Activated T-cell treated with anti-CD3 and anti-CD28 coated beads, Interleukin-2, amount 50 U/mL, for 1 hour (primary cell): Measurements from ENCODE around the gene SOX21.
A peak's percentile ranks its signal among the peaks of the same experiment; 100 is the strongest.

Source experiments
- DNase-seq: peaks from one replicate; pipeline ENCODE4 v3.0.0-alpha.2; 2020

SOX21 gene

GRCh38 chr13:94674609-94675348 lies 37.6 kb downstream of the SOX21 start:
- peak; percentile 25 for DNase-seq

GRCh38 chr13:94673851-94674250 lies 38.5 kb downstream of the SOX21 start:
- DNase-seq: no peak

- no peak for DNase-seq
These were observed 39.9 kb downstream of the SOX21 start for GRCh38 chr13:94672400-94672799.

GRCh38 chr13:94667190-94667589 lies 45.2 kb downstream of the SOX21 start:
- no peak for DNase-seq

GRCh38 chr13:94666065-94666464 lies 46.3 kb downstream of the SOX21 start:
- no peak for DNase-seq

- DNase-seq: no peak
These were observed 47.5 kb downstream of the SOX21 start for GRCh38 chr13:94664889-94665288.

- no peak for DNase-seq
These were observed 49.9 kb downstream of the SOX21 start for GRCh38 chr13:94662274-94662945.

- no peak for DNase-seq
These were observed 50.9 kb downstream of the SOX21 start for GRCh38 chr13:94661406-94661805.

GRCh38 chr13:94660695-94661326 lies 51.5 kb downstream of the SOX21 start:
- DNase-seq: no peak
